GM18951 (cell line): ENCODE results near the gene CCDC149.

ENCODE experiments used
- POLR2A ChIP-seq: IDR thresholded peaks from 4 replicates; pipeline ENCODE4 v1.6.1; 2011; ENCODE audit warnings: mild to moderate bottlenecking; ENCODE audit not compliant: insufficient read length, insufficient read depth; ENCODE audit errors: extremely low read depth
- in situ Hi-C: fragments of 300-500 bp; cut with MboI; formaldehyde crosslinking; loops from one replicate; pipeline ENCODE4 v1.12.0; 2022; ENCODE audit warnings: low sequenced_read_pairs, mixed read lengths, inconsistent platforms; ENCODE audit not compliant: unreplicated experiment

Gene CCDC149

DNA sequence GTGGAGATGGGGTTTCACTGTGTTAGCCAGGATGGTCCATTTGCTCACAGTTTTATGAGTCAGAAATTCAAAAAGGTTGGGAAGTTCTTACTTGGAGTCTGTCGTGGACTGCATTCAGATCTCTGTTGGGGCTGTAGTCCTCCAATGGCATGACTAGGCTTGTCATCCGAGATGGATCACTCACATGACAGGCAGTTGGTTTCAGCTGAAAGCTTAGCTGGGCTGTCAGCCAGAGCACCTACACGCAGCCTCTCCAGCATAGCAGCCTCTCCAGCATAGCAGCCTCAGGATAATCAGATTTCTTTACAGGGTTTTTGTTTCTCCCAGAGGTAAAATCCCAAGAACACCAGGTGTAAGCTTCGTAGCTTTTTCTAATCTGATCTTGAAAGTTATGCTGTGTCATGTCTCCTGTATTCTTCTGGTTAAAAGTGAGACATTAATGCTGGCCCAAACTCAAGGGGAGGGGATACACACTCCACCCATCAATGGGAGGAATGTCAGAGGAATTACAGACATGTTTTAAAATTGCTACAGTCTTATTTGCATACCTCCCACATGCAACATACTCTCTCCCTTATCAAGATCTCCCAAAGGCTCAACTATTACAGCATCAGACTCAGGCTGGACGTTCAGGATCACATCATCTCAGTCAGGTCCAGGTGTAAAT, 149.1 kb downstream of the CCDC149 start:
- in situ Hi-C loops, result no loop called here
- no peak for TF ChIP-seq POLR2A
